HepG2 (cell line): Measurements from ENCODE around the gene CHRNB1. TPM values are rescaled to one million over a fixed set of nuclear protein-coding genes. Genes with fewer than 3 reads are reported as not detected.
"Not testable (repeated sequence)": the region's sequence is repeated elsewhere in the genome, so short reads cannot be mapped to it uniquely, and the experiment has no call there.

Source experiments
- ATAC-seq: fragments of 200-7000 bp; cut with Tn5 transposase; 3 replicates; pipeline ENCODE4 v1.9.1; 2020; ENCODE audit warnings: mild to moderate bottlenecking, moderate library complexity
- BruUV-seq: library from RNA; stranded (reverse); fragments of 400-500 nt; replicated peaks from 2 replicates; lab custom pipeline; 2021; lab: Mats Ljungman, UMichigan
- CTCF ChIA-PET: fragments of 300-600 bp; formaldehyde crosslinking; extraction: SDS; loops from one replicate; lab custom pipeline; 2021; ENCODE audit warnings: low total read pairs, inconsistent platforms, low intra/inter-chr PET ratio; lab: Yijun Ruan, JAX
- POLR2A ChIA-PET: fragments of 350-600 bp; sonication (Branson Sonifier 250); formaldehyde crosslinking; loops from one replicate; lab custom pipeline; 2020; ENCODE audit warnings: antibody characterized with exemption, inconsistent platforms; lab: Yijun Ruan, JAX
- DNase-seq: peaks from one replicate; pipeline ENCODE4 v3.0.0-alpha.2; 2015; ENCODE audit warnings: low spot score
- FAIRE-seq: peaks from 3 replicates; lab custom pipeline; 2011; peaks lifted over from hg19 to GRCh38; lab: Jason Lieb, UNC
- H2AFZ ChIP-seq: one replicate; pipeline ENCODE4 v1.6.1; 2011; ENCODE audit warnings: low read length, inconsistent platforms
- H3K27ac ChIP-seq: fragments of 300-600 bp; 3 replicates; pipeline ENCODE4 v1.8.0; 2011; ENCODE audit warnings: mixed run types, mild to moderate bottlenecking, mixed read lengths, low read length, inconsistent platforms; ENCODE audit not compliant: insufficient read depth; ENCODE audit errors: extremely low read length
- H3K27me3 ChIP-seq, 2 experiments: fragments of 200-600 bp in 1 of 2; 2 replicates in 1 of 2; 3 replicates in 1 of 2; pipeline versions ENCODE4 v1.6.0 to v1.8.0; 2011; ENCODE audit warnings: low read length in 2 of 2, mild to moderate bottlenecking in 2 of 2, moderate library complexity in 2 of 2, inconsistent platforms in 1 of 2; ENCODE audit not compliant: insufficient read depth in 2 of 2, control insufficient read depth in 1 of 2
- H3K36me3 ChIP-seq, 2 experiments: fragments of 200-600 bp in 1 of 2; replicated peaks in 1 of 2; 2 replicates in 1 of 2; 3 replicates in 1 of 2; pipeline versions ENCODE4 v1.5.1 to v1.8.0; 2011; ENCODE audit warnings: low read length in 2 of 2, inconsistent platforms in 1 of 2; ENCODE audit not compliant: insufficient read depth in 2 of 2, control insufficient read depth in 1 of 2
- H3K4me1 ChIP-seq: 2 replicates; pipeline ENCODE4 v1.5.1; 2012; ENCODE audit warnings: low read length, inconsistent platforms; ENCODE audit not compliant: insufficient read depth
- H3K4me2 ChIP-seq: 2 replicates; pipeline ENCODE4 v1.6.0; 2011; ENCODE audit warnings: low read depth, low read length, inconsistent platforms
- H3K4me3 ChIP-seq, 3 experiments: fragments of 200-600 bp in 1 of 3; sonication (generic), shearing (Covaris generic) in 1 of 3; replicated peaks in 1 of 3; 2 replicates each; pipeline ENCODE4 v1.5.1; 2011 to 2016; ENCODE audit warnings: low read length in 3 of 3, inconsistent platforms in 2 of 3, low read depth in 2 of 3, mild to moderate bottlenecking in 2 of 3, control low read depth in 1 of 3, mixed read lengths in 1 of 3; ENCODE audit not compliant: insufficient read depth in 1 of 3
- H3K79me2 ChIP-seq: one replicate; pipeline ENCODE4 v1.6.1; 2011; ENCODE audit warnings: low read length, inconsistent platforms; ENCODE audit not compliant: insufficient read depth
- H3K9ac ChIP-seq: 2 replicates; pipeline ENCODE4 v1.6.0; 2011; ENCODE audit warnings: mild to moderate bottlenecking, low read depth, low read length, inconsistent platforms; ENCODE audit not compliant: insufficient read depth
- H3K9me3 ChIP-seq: 2 replicates; pipeline ENCODE4 v1.5.1; 2012; ENCODE audit warnings: mild to moderate bottlenecking, low read length
- H4K20me1 ChIP-seq: 2 replicates; pipeline ENCODE4 v1.6.0; 2011; ENCODE audit warnings: inconsistent platforms, mild to moderate bottlenecking, low read length, moderate library complexity; ENCODE audit not compliant: insufficient read depth
- CEBPB ChIP-seq: IDR thresholded peaks from 2 replicates; pipeline ENCODE4 v1.6.1; 2011; ENCODE audit warnings: low read depth, low read length, improper control_type of control experiment, borderline replicate concordance
- CEBPG ChIP-seq: IDR thresholded peaks from 2 replicates; pipeline ENCODE4 v1.6.1; 2016
- WGBS: methylation state at CpG from one replicate; pipeline ENCODE4 v1.1.6; 2017; ENCODE audit warnings: low lambda C conversion rate; 5-methylcytosine and 5-hydroxymethylcytosine counted together
- in situ Hi-C: cut with HindIII; loops from 2 replicates; pipeline ENCODE4 v1.10.0; 2017; ENCODE audit warnings: low pct_unique_long_range_greater_than_20kb; ENCODE audit not compliant: extremely low pct_ligation_motif_present
- intact Hi-C: fragments of 100-400 bp; cut with micrococcal nuclease; formaldehyde crosslinking; loops from one replicate; pipeline ENCODE4 v1.10.0; 2022; ENCODE audit not compliant: unreplicated experiment
- polyA plus RNA-seq, 8 experiments: library from polyadenylated mRNA; depleted of rRNA in 3 of 8; stranded (reverse) in 7 of 8; unstranded in 1 of 8; fragments of >200 nt; fragmentation: Illumina TruSeq in 4 of 8; extraction: Trizol in 4 of 8; gene quantifications; 2 replicates each; pipeline versions ENCODE4 v1.2.1 to v1.2.3, GENCODE V29; 2011 to 2016; ENCODE audit warnings: low read depth in 4 of 8, missing spikeins in 1 of 8, mixed read lengths in 1 of 8; ENCODE audit not compliant: insufficient read depth in 1 of 8
- total RNA-seq, 5 experiments: library from RNA; depleted of rRNA; stranded (reverse); fragments of >200 nt; fragmentation: Illumina TruSeq; extraction: Trizol; gene quantifications; 2 replicates each; pipeline ENCODE4 v1.2.3, GENCODE V29; 2016; ENCODE audit warnings: low read depth in 1 of 5

Gene CHRNB1
- total and polyA plus RNA-seq, 2 of the 13 experiments (the other 11 are each of a cell fraction or from before 2014, with no cell fraction given), result 5.4 to 33.7 TPM

GRCh38 chr17:7469843-7470242 is 25.0 kb downstream of the CHRNB1 start:
- peaks cover 21% of the 10 kb centered on the region for H3K79me2 ChIP-seq
- POLR2A ChIA-PET, result interaction anchor here (1.0 to 1.7 kb wide), 2 partner anchors 14 to 25 kb away, joined by 4 to 5 read pairs; partner anchors contain the start of genes CHRNB1 and POLR2A
- H4K20me1 ChIP-seq, result peaks cover 13% of the 10 kb centered on the region
- BruUV-seq, H2AFZ ChIP-seq, H3K4me3 ChIP-seq, H3K4me2 ChIP-seq, ATAC-seq, FAIRE-seq, H3K9ac ChIP-seq, CTCF ChIA-PET, intact Hi-C loops, H3K27ac ChIP-seq, H3K9me3 ChIP-seq, H3K27me3 ChIP-seq, H3K36me3 ChIP-seq, DNase-seq, in situ Hi-C loops: not testable (repeated sequence)
- peaks cover 41% of the 10 kb centered on the region for H3K4me1 ChIP-seq
- 88% methylated on average over 12 of the region's 12 CpGs for WGBS
- peak; percentile 65 for TF ChIP-seq CEBPG
- 0 out of 2 replicates have a peak, but pooled peaks have one; percentile 11 for TF ChIP-seq CEBPB

GRCh38 chr17:7470457-7470973 is 25.7 kb downstream of the CHRNB1 start:
- CTCF ChIA-PET, BruUV-seq, ATAC-seq, H3K4me3 ChIP-seq, intact Hi-C loops, H3K27ac ChIP-seq, H2AFZ ChIP-seq, H3K9ac ChIP-seq, H3K9me3 ChIP-seq, DNase-seq, H3K4me2 ChIP-seq, H3K36me3 ChIP-seq, in situ Hi-C loops, FAIRE-seq, H3K27me3 ChIP-seq: not testable (repeated sequence)
- peaks cover 22% of the 10 kb centered on the region for H3K79me2 ChIP-seq
- H3K4me1 ChIP-seq, result peaks cover 47% of the 10 kb centered on the region
- WGBS, result 95% methylated on average over 7 of the region's 8 CpGs
- POLR2A ChIA-PET, result interaction anchor here (1.0 to 1.7 kb wide), 2 partner anchors 14 to 25 kb away, joined by 4 to 5 read pairs; partner anchors contain the start of genes CHRNB1 and POLR2A
- peaks cover 14% of the 10 kb centered on the region for H4K20me1 ChIP-seq
